T-cell (primary cell): Measurements from ENCODE around the gene STX8. TPM values are rescaled to one million over a fixed set of nuclear protein-coding genes. Genes with fewer than 3 reads are reported as not detected.

Source experiments
- ATAC-seq, 4 experiments: fragments of 200-7000 bp in 3 of 4; fragments of 150-1000 bp in 1 of 4; cut with Tn5 transposase; replicated peaks in 1 of 4; 1 replicate in 3 of 4; 2 replicates in 1 of 4; pipeline ENCODE4 v1.10.0; 2021; ENCODE audit warnings: moderate library complexity in 3 of 4, mild to moderate bottlenecking in 2 of 4, moderate number of reproducible peaks in 1 of 4
- CTCF ChIA-PET, 2 donors: fragments of 300-600 bp; sonication (Branson Sonifier 250); formaldehyde crosslinking; loops; one replicate each; lab custom pipeline; 2022; ENCODE audit warnings: antibody characterized with exemption in 2 of 2; lab: Charles Lee
- POLR2A ChIA-PET, 2 donors: fragments of 300-600 bp; sonication (Branson Sonifier 250); formaldehyde crosslinking; loops; one replicate each; lab custom pipeline; 2022; ENCODE audit warnings: antibody characterized with exemption in 2 of 2; lab: Charles Lee
- DNase-seq, 35 experiments: peaks; one replicate each; pipeline versions ENCODE4 v3.0.0 to v3.0.0-alpha.2; 2013 to 2023
- H3K27ac ChIP-seq: one replicate; pipeline ENCODE4 v1.5.1; 2013; ENCODE audit warnings: low read length
- H3K27me3 ChIP-seq, 2 experiments: replicated peaks in 1 of 2; 1 replicate in 1 of 2; 2 replicates in 1 of 2; pipeline versions ENCODE4 v1.6.1 to v1.7.0; 2013; ENCODE audit warnings: low read length in 1 of 2, mixed read lengths in 1 of 2; ENCODE audit not compliant: control insufficient read depth in 2 of 2, insufficient read depth in 2 of 2; ENCODE audit errors: extremely low read depth in 1 of 2
- H3K36me3 ChIP-seq, 2 donors: 1 replicate in 1 of 2; 2 replicates in 1 of 2; pipeline versions ENCODE4 v1.6.1 to v1.7.0; 2013; ENCODE audit warnings: low read length in 1 of 2; ENCODE audit not compliant: control insufficient read depth in 2 of 2, insufficient read depth in 1 of 2; ENCODE audit errors: extremely low read depth in 1 of 2
- H3K4me1 ChIP-seq, 2 experiments: 1 replicate in 1 of 2; 2 replicates in 1 of 2; pipeline versions ENCODE4 v1.6.1 to v1.7.0; 2013; ENCODE audit warnings: low read length in 2 of 2, mixed read lengths in 1 of 2; ENCODE audit not compliant: insufficient read depth in 2 of 2, control insufficient read depth in 1 of 2; ENCODE audit errors: extremely low read depth in 1 of 2
- H3K4me3 ChIP-seq, 2 donors: 1 replicate in 1 of 2; 2 replicates in 1 of 2; pipeline versions ENCODE4 v1.5.1 to v1.7.0; 2013; ENCODE audit warnings: mild to moderate bottlenecking in 2 of 2, low read length in 1 of 2, moderate library complexity in 1 of 2; ENCODE audit not compliant: control insufficient read depth in 1 of 2; ENCODE audit errors: extremely low read depth in 1 of 2
- H3K9me3 ChIP-seq: 2 replicates; pipeline ENCODE4 v1.7.0; 2013
- H3K27ac Mint-ChIP-seq, 2 donors: one replicate each; pipeline ENCODE4 v1.8.0; 2020 to 2021; ENCODE audit warnings: mild to moderate bottlenecking in 2 of 2, mixed read lengths in 2 of 2
- H3K27me3 Mint-ChIP-seq, 2 donors: one replicate each; pipeline ENCODE4 v1.8.0; 2021 to 2022; ENCODE audit warnings: mixed read lengths in 2 of 2
- H3K36me3 Mint-ChIP-seq: one replicate; pipeline ENCODE4 v1.8.0; 2021; ENCODE audit warnings: mixed read lengths
- H3K4me1 Mint-ChIP-seq, 3 donors: one replicate each; pipeline ENCODE4 v1.8.0; 2020 to 2022; ENCODE audit warnings: mixed read lengths in 3 of 3, mild to moderate bottlenecking in 1 of 3
- H3K4me3 Mint-ChIP-seq, 3 donors: one replicate each; pipeline ENCODE4 v1.8.0; 2020 to 2022; ENCODE audit warnings: mild to moderate bottlenecking in 3 of 3, mixed read lengths in 3 of 3, moderate library complexity in 3 of 3
- H3K9me3 Mint-ChIP-seq, 3 donors: one replicate each; pipeline ENCODE4 v1.8.0; 2020 to 2022; ENCODE audit warnings: mixed read lengths in 3 of 3
- WGBS: methylation state at CpG from one replicate; pipeline ENCODE4 v1.1.5; 2013; ENCODE audit warnings: missing lambda C conversion rate; ENCODE audit not compliant: insufficient coverage; 5-methylcytosine and 5-hydroxymethylcytosine counted together
- total RNA-seq, 35 experiments: library from RNA in 6 of 35; stranded (reverse) in 6 of 35; fragments of 120-200 nt in 1 of 35; gene quantifications; one replicate each; pipeline versions ENCODE4 v1.2.1 to v1.2.4 and lab custom pipeline; 2013 to 2026

Gene STX8
- total RNA-seq, 5 donors from 2014 or later (not counting 1 experiment from before 2014, with no cell fraction given): 34.1 to 65.2 (median 57.8) TPM

- Histone ChIP-seq H3K9me3 (no peaks in the 10 kb centered on the region), H3K27me3 (no peaks in the 10 kb centered on the region), H3K27ac (no peak overlapping the region), H3K36me3 (no peaks in the 10 kb centered on the region), H3K4me1 (peaks cover 6 to 7% of the 10 kb centered on the region in 2 experiments), H3K4me3 (no peak overlapping the region)
- 60% methylated on average over 2 of the region's 4 CpGs for WGBS
- H3K27me3 Mint-ChIP-seq: no peaks in the 10 kb centered on the region
- H3K4me1 Mint-ChIP-seq: peaks cover 22% of the 10 kb centered on the region in 3 donors
- POLR2A ChIA-PET: no interaction called here
- peaks cover 4% of the 10 kb centered on the region for H3K36me3 Mint-ChIP-seq
- no peak for ATAC-seq
- CTCF ChIA-PET: interaction anchor here in 1 of 2 donors (0.7 to 0.9 kb wide), 2 partner anchors 218 to 591 kb away, joined by 3 to 4 read pairs; no protein-coding TSS in a partner anchor
- no peak overlapping the region for H3K27ac Mint-ChIP-seq
- no peak overlapping the region for H3K4me3 Mint-ChIP-seq
- no peaks in the 10 kb centered on the region for H3K9me3 Mint-ChIP-seq
- peak in 1 of 35 experiments; percentile 40 for DNase-seq
Observed at GRCh38 chr17:9522074-9522473, 53.5 kb downstream of the STX8 start.

GRCh38 chr17:9521062-9521461 is 54.6 kb downstream of the STX8 start:
- H3K4me1 Mint-ChIP-seq: peaks cover 24 to 26% (median 24%) of the 10 kb centered on the region in 3 donors
- DNase-seq: no peak
- Histone ChIP-seq H3K4me1 (peaks cover 6 to 10% of the 10 kb centered on the region in 2 experiments), H3K9me3 (no peaks in the 10 kb centered on the region), H3K4me3 (no peak overlapping the region), H3K27ac (no peak overlapping the region), H3K27me3 (no peaks in the 10 kb centered on the region), H3K36me3 (no peaks in the 10 kb centered on the region)
- ATAC-seq: no peak
- no peaks in the 10 kb centered on the region for H3K9me3 Mint-ChIP-seq
- peaks cover 1% of the 10 kb centered on the region for H3K36me3 Mint-ChIP-seq
- 100% methylated on average over 3 of the region's 4 CpGs for WGBS
- H3K4me3 Mint-ChIP-seq: no peak overlapping the region
- H3K27ac Mint-ChIP-seq: no peak overlapping the region
- H3K27me3 Mint-ChIP-seq: no peaks in the 10 kb centered on the region
- ChIA-PET POLR2A (no interaction called here), CTCF (interaction anchor here in 1 of 2 donors (0.7 kb wide), 1 partner anchor 117 kb away, joined by 3 read pairs; no protein-coding TSS in a partner anchor)

- no peak overlapping the region for H3K27ac Mint-ChIP-seq
- H3K9me3 Mint-ChIP-seq: no peaks in the 10 kb centered on the region
- Histone ChIP-seq H3K4me1 (peaks cover 6 to 10% of the 10 kb centered on the region in 2 experiments), H3K27ac (no peak overlapping the region), H3K4me3 (no peak overlapping the region), H3K27me3 (no peaks in the 10 kb centered on the region), H3K36me3 (no peaks in the 10 kb centered on the region), H3K9me3 (no peaks in the 10 kb centered on the region)
- POLR2A ChIA-PET: no interaction called here
- 100% methylated on average over 2 of the region's 4 CpGs for WGBS
- CTCF ChIA-PET: interaction anchor here in 1 of 2 donors (0.6 to 0.7 kb wide), 2 partner anchors 117 to 1112 kb away, joined by 3 read pairs; no protein-coding TSS in a partner anchor
- DNase-seq (no peak), ATAC-seq (no peak)
- H3K4me1 Mint-ChIP-seq: peaks cover 24 to 26% (median 24%) of the 10 kb centered on the region in 3 donors
- H3K4me3 Mint-ChIP-seq: no peak overlapping the region
- H3K27me3 Mint-ChIP-seq: no peaks in the 10 kb centered on the region
- no peaks in the 10 kb centered on the region for H3K36me3 Mint-ChIP-seq
Observed at GRCh38 chr17:9520649-9521048, 55.0 kb downstream of the STX8 start.

GRCh38 chr17:9519583-9520272 is 55.9 kb downstream of the STX8 start:
- Mint-ChIP-seq H3K9me3 (no peaks in the 10 kb centered on the region), H3K36me3 (peaks cover under 1% of the 10 kb centered on the region), H3K27me3 (no peaks in the 10 kb centered on the region), H3K4me3 (no peak overlapping the region), H3K4me1 (peaks cover 24 to 26% (median 24%) of the 10 kb centered on the region in 3 donors), H3K27ac (no peak overlapping the region)
- Histone ChIP-seq H3K27ac (no peak overlapping the region), H3K36me3 (no peaks in the 10 kb centered on the region), H3K4me1 (peaks cover 6 to 10% of the 10 kb centered on the region in 2 experiments), H3K9me3 (no peaks in the 10 kb centered on the region), H3K4me3 (no peak overlapping the region), H3K27me3 (no peaks in the 10 kb centered on the region)
- 92% methylated on average over 5 of the region's 9 CpGs for WGBS
- CTCF ChIA-PET: interaction anchor here (0.6 kb wide), 2 partner anchors 648 to 1113 kb away, joined by 3 read pairs; no protein-coding TSS in a partner anchor
- POLR2A ChIA-PET: no interaction called here
- DNase-seq: no peak
- ATAC-seq: no peak

- Histone ChIP-seq H3K36me3 (no peaks in the 10 kb centered on the region), H3K27ac (no peak overlapping the region), H3K27me3 (no peaks in the 10 kb centered on the region), H3K4me1 (peaks cover 6 to 10% of the 10 kb centered on the region in 2 experiments), H3K4me3 (no peak overlapping the region), H3K9me3 (no peaks in the 10 kb centered on the region)
- POLR2A ChIA-PET: no interaction called here
- WGBS: no CpG with 5 or more reads among the region's 1 CpG
- Mint-ChIP-seq H3K4me1 (peaks cover 28 to 32% (median 29%) of the 10 kb centered on the region in 3 donors), H3K27ac (no peak overlapping the region), H3K27me3 (no peaks in the 10 kb centered on the region), H3K9me3 (no peaks in the 10 kb centered on the region), H3K36me3 (peaks cover 15% of the 10 kb centered on the region), H3K4me3 (no peak overlapping the region)
- ATAC-seq (peak; percentile 52 to 77 (median 71)), DNase-seq (peak in 17 of 35 experiments; percentile 1 to 35 (median 6))
- CTCF ChIA-PET: no interaction called here
Observed at GRCh38 chr17:9517396-9517795, 58.2 kb downstream of the STX8 start.

- ATAC-seq (no peak), DNase-seq (no peak)
- Mint-ChIP-seq H3K27ac (no peak overlapping the region), H3K4me1 (peaks cover 27 to 37% (median 34%) of the 10 kb centered on the region in 3 donors), H3K9me3 (peaks cover 10 to 22% (median 17%) of the 10 kb centered on the region in 3 donors), H3K27me3 (no peaks in the 10 kb centered on the region), H3K36me3 (peaks cover 44% of the 10 kb centered on the region), H3K4me3 (no peak overlapping the region)
- Histone ChIP-seq H3K4me1 (peaks cover 6 to 10% of the 10 kb centered on the region in 2 experiments), H3K36me3 (no peaks in the 10 kb centered on the region), H3K4me3 (no peak overlapping the region), H3K27ac (no peak overlapping the region), H3K9me3 (peaks cover 2% of the 10 kb centered on the region), H3K27me3 (no peaks in the 10 kb centered on the region)
- ChIA-PET POLR2A (no interaction called here), CTCF (no interaction called here)
- no CpG with 5 or more reads among the region's 2 CpGs for WGBS
Observed at GRCh38 chr17:9513266-9513665, 62.4 kb downstream of the STX8 start.
